HepG2 (cell line): ENCODE measurements around the gene VWA5B1.

ENCODE experiments used
- JUN ChIP-seq: sonication (generic); formaldehyde crosslinking; IDR thresholded peaks from 2 replicates; pipeline ENCODE4 v1.4.0; 2020; ENCODE audit warnings: mild to moderate bottlenecking, missing genetic modification reagents
- NFRKB ChIP-seq: fragments of 450-650 bp; IDR thresholded peaks from 2 replicates; pipeline ENCODE4 v1.6.1; 2017
- POLR2A ChIP-seq, 2 experiments: IDR thresholded peaks; 2 replicates each; pipeline ENCODE4 v1.6.1; 2011; ENCODE audit warnings: low read depth in 2 of 2, low read length in 2 of 2, mild to moderate bottlenecking in 1 of 2, moderate library complexity in 1 of 2; ENCODE audit not compliant: insufficient read depth in 1 of 2
- ZFP37 ChIP-seq: sonication (generic); formaldehyde crosslinking; IDR thresholded peaks from 2 replicates; pipeline ENCODE4 v1.4.0; 2020; ENCODE audit warnings: missing genetic modification reagents, borderline replicate concordance
- TF ChIP-seq, protein P1 (sequence below): sonication (generic); formaldehyde crosslinking; IDR thresholded peaks from 2 replicates; pipeline ENCODE4 v1.5.0; 2020; ENCODE audit warnings: mild to moderate bottlenecking, missing genetic modification reagents, moderate library complexity
- TF ChIP-seq, protein P2 (sequence below), 2 experiments: fragments of 450-650 bp in 1 of 2; sonication (generic) in 1 of 2; formaldehyde crosslinking; IDR thresholded peaks; 2 replicates each; pipeline versions ENCODE4 v1.5.0 to v1.8.0; 2020 to 2022; ENCODE audit warnings: mild to moderate bottlenecking in 1 of 2, missing genetic modification reagents in 1 of 2

DNA sequence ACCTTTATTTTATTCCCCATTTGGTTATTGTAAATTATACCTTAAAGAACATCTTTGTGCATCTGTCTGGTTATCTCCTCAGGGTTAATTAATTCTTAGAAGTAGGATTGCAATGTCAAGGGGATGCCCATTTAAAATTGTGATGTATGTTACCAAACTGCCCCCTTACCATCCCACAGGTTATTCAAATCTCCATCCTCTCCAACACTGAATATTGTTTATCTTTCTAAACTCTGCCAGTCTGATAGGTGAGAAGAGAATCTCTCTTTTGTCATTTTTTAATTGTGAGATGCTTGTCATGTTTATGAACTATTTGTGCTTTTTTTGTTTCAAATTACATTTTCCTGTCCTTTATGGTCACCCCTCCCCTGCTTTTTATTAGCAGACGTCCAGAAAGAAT, 55.8 kb downstream of the VWA5B1 start:
- TF ChIP-seq NFRKB (no peak), POLR2A (IDR thresholded peaks at IDR 0.05; ENCODE audit: insufficient read depth in 1 of 2, low read depth in 2 of 2, low read length in 2 of 2) (no peak), ZFP37 (CRISPR knock-in tag) (no peak), JUN (no peak)
- TF ChIP-seq, protein P1, sequence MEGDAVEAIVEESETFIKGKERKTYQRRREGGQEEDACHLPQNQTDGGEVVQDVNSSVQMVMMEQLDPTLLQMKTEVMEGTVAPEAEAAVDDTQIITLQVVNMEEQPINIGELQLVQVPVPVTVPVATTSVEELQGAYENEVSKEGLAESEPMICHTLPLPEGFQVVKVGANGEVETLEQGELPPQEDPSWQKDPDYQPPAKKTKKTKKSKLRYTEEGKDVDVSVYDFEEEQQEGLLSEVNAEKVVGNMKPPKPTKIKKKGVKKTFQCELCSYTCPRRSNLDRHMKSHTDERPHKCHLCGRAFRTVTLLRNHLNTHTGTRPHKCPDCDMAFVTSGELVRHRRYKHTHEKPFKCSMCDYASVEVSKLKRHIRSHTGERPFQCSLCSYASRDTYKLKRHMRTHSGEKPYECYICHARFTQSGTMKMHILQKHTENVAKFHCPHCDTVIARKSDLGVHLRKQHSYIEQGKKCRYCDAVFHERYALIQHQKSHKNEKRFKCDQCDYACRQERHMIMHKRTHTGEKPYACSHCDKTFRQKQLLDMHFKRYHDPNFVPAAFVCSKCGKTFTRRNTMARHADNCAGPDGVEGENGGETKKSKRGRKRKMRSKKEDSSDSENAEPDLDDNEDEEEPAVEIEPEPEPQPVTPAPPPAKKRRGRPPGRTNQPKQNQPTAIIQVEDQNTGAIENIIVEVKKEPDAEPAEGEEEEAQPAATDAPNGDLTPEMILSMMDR (CRISPR knock-in tag): no peak
- TF ChIP-seq, protein P2, sequence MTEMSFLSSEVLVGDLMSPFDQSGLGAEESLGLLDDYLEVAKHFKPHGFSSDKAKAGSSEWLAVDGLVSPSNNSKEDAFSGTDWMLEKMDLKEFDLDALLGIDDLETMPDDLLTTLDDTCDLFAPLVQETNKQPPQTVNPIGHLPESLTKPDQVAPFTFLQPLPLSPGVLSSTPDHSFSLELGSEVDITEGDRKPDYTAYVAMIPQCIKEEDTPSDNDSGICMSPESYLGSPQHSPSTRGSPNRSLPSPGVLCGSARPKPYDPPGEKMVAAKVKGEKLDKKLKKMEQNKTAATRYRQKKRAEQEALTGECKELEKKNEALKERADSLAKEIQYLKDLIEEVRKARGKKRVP (CRISPR knock-in tag; IDR thresholded peaks at IDR 0.05): no peak
